NCI-H2107 treated with DMSO at 0.1 percent for 48 hours (cell line): ENCODE measurements around the gene PLA2G10.
"Not testable (repeated sequence)": the region's sequence is repeated elsewhere in the genome, so short reads cannot be mapped to it uniquely, and the experiment has no call there.

Experiments used
- DNase-seq: peaks from one replicate; lab custom pipeline; 2025; ENCODE audit not compliant: unreplicated experiment; lab: John Stamatoyannopoulos, UW

PLA2G10 gene

GRCh38 chr16:14667347-14668266 is 26.5 kb downstream of the PLA2G10 start:
- DNase-seq: no peak

DNA sequence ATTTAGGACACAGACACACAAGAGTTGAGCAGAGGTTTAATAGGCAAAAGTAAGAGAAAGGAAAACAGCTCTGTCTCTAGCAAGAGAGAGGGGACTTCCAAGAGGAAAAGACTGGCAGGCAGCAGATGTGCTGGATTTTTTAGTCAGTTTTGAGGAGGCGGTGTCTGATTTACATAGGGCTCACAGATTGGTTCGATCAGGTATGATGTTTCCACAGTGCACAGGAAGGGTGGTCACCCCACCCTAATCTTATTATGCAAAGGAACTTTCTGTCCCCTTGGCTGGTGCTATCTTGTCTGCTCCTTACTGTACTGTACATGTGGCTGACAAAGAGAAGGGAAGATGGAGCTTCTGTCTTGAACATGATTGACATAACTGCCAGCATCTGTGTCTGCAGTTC is 36.0 kb downstream of the PLA2G10 start:
- no peak for DNase-seq

DNA sequence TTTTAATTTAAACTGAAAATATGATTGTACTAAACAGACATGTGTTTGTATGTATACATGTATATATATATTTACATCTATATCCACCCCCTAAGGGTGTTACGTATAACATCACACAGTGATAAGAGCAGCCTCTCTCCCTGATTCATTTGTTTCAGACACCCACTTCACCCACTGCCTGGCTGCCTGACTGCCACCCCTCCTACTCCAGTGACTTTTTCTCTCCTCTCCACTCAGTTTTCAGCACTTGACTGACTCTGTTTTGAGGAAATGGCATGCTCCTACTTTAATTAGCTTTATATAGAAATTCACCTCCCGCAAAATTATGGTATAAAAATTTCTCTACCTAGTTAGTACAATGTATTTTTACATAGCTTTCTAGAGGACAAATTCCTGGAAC is 41.4 kb downstream of the PLA2G10 start:
- no peak for DNase-seq

- no peak for DNase-seq
Observed at GRCh38 chr16:14650629-14651028, 43.5 kb downstream of the PLA2G10 start.

- no peak for DNase-seq
Observed at GRCh38 chr16:14649816-14650215, 44.3 kb downstream of the PLA2G10 start.

- DNase-seq: no peak
Observed at GRCh38 chr16:14641926-14642325, 52.2 kb downstream of the PLA2G10 start.

- no peak for DNase-seq
Observed at GRCh38 chr16:14641206-14641605, 52.9 kb downstream of the PLA2G10 start.

DNA sequence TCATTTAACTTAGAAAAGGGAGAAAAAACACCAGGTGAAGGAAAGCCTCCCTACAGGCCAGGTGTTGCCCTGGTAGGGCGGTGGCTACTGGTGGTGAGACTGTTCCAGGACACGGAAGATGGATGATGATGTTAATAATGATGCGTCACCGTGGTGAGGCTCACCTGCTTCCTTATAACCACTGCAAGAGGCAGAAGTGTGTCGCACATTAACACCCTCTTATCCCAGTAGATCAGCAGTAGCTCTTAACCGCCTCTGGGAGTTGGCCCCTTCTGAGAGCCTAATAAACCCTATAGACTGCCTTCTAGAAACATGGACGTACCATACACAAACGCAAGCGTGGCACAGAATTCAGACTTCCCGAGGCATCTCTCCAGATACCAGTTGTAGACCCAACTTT is 53.6 kb downstream of the PLA2G10 start:
- no peak for DNase-seq

DNA sequence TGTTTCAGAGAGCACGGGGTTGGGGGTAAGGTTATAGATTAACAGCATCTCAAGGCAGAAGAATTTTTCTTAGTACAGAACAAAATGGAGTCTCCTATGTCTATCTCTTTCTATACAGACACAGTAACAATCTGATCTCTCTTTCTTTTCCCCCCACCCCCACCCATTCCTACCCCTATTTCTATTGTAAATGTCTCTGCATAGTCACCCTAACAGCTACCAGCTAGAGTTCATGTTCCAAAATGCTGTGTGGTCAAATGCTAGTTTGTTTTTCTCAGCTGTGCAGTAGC is 57.2 kb downstream of the PLA2G10 start:
- DNase-seq: not testable (repeated sequence)

DNA sequence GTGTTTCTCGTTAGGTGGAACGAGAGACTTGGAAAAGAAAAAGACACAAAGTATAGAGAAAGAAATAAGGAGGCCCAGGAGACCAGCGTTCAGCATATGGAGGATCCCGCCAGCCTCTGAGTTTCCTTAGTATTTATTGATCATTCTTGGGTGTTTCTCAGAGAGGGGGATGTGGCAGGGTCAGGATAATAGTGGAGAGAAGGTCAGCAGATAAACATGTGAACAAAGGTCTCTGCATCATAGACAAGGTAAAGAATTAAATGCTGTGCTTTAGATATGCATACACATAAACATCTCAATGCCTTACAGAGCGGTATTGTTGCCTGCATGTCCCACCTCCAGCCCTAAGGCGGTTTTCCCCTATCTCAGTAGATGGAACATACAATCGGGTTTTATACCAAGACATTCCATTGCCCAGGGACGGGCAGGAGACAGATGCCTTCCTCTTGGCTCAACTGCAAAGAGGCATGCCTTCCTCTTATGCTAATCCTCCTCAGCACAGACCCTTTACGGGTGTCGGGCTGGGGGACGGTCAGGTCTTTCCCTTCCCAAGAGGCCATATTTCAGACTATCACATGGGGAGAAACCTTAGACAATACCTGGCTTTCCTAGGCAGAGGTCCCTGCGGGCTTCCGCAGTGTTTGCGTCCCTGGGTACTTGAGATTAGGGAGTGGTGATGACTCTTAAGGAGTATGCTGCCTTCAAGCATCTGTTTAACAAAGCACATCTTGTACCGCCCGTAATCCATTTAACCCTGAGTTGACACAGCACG is 57.7 kb downstream of the PLA2G10 start:
- not testable (repeated sequence) for DNase-seq

GRCh38 chr16:14635395-14636165 is 58.5 kb downstream of the PLA2G10 start:
- DNase-seq: no peak

- no peak for DNase-seq
Observed at GRCh38 chr16:14634389-14634725, 59.8 kb downstream of the PLA2G10 start.

- peak; percentile 95 for DNase-seq
Observed at GRCh38 chr16:14632693-14633569, 61.2 kb downstream of the PLA2G10 start, which contains the start of gene BFAR. Gene BFAR, plus strand, starts transcription at chr16:14632951. Its CDS starts 11,396 bp downstream, at chr16:14644347.

- DNase-seq: not testable (repeated sequence)
Observed at GRCh38 chr16:14630620-14631330, 63.3 kb downstream of the PLA2G10 start.

DNA sequence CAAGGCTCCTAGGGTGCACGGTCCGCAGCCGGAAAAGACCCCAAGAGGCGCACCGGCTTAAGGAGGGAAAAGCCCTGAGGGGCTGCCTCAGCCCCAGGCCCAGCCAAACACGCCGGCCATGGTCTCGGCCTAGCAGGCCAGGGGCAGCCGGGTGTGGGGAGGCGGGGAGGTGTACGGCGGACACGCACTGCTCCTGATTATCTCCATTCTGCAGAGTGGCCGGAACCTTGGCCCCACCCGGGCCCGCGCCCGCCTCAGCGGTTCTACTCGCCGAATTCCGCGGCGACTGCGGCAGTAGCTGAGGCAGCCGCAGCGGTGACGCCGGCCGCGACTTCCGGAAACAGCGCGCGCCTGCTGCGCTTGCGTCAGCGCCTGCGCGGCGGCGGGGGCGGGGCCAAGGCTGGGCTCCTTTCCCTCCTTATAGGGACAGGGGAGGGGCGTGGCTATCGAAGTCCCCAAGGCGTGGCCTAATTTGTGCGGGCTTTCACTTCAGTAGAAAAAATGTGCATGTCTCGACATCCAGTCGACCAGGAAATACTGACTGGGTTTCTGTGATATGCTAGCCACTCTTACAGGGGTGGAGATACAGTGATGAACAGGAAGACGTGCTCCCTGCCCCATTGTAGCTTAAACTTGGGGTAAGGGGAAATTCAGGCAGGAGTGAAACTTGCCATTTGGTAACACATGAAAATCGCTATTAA is 64.0 kb downstream of the PLA2G10 start, which contains the start of gene PARN:
PARN (minus strand) TSS at position 342 of the 701 bp plus-strand sequence; CDS start at position 207, 135 bp downstream.
- peak; percentile 90 for DNase-seq

DNA sequence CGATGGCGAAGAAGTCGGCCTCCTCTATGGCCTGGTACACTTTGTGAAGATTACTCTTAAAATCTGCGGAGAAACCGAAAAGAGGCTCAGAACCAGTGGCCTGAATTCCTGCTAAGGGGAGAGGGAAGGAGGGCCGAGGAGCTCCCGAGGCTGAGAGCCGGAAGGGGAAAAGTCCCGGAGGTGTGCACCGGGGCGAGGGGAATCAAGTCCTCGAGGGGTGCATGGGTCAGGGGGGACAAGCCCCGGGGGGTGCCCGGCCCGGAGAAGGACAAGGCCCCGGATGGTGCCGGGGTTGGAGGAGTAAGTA is 64.5 kb downstream of the PLA2G10 start:
- no peak for DNase-seq

- DNase-seq: no peak
Observed at GRCh38 chr16:14628806-14629611, 65.1 kb downstream of the PLA2G10 start.

- DNase-seq: no peak
Observed at GRCh38 chr16:14627078-14627477, 67.0 kb downstream of the PLA2G10 start.
